Retinal pigment epithelial cell (primary cell): Measurements from ENCODE around the gene LILRA2.

ENCODE experiments used
- DNase-seq: peaks from one replicate; pipeline ENCODE4 v3.0.0-alpha.2; 2010; ENCODE audit warnings: low read depth
- H3K4me3 ChIP-seq: 2 replicates; pipeline ENCODE4 v1.5.1; 2011; ENCODE audit warnings: mild to moderate bottlenecking, low read length, control low read depth, moderate library complexity
- TF ChIP-seq, protein P1 (sequence below): conservative IDR thresholded peaks from 2 replicates; pipeline ENCODE4 v1.5.1; 2011; ENCODE audit warnings: low read depth, low read length, control low read depth, inconsistent platforms

LILRA2 gene

DNA sequence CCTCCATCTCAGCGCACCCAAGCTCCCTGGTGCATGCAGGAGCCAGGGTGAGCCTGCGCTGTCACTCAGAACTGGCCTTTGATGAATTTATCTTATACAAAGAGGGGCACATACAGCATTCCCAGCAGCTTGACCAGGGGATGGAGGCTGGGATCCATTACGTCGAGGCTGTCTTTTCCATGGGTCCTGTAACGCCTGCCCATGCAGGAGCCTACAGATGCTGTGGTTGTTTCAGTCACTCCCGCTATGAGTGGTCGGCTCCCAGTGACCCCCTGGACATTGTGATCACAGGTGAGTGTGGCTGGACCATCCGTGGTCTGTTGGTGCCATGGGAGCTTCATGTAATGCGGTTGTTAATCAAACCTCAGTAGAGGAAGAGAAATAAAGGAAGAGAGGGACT lies 38.0 kb upstream of the LILRA2 start:
- no peak for DNase-seq
- TF ChIP-seq, protein P1, sequence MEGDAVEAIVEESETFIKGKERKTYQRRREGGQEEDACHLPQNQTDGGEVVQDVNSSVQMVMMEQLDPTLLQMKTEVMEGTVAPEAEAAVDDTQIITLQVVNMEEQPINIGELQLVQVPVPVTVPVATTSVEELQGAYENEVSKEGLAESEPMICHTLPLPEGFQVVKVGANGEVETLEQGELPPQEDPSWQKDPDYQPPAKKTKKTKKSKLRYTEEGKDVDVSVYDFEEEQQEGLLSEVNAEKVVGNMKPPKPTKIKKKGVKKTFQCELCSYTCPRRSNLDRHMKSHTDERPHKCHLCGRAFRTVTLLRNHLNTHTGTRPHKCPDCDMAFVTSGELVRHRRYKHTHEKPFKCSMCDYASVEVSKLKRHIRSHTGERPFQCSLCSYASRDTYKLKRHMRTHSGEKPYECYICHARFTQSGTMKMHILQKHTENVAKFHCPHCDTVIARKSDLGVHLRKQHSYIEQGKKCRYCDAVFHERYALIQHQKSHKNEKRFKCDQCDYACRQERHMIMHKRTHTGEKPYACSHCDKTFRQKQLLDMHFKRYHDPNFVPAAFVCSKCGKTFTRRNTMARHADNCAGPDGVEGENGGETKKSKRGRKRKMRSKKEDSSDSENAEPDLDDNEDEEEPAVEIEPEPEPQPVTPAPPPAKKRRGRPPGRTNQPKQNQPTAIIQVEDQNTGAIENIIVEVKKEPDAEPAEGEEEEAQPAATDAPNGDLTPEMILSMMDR = no peak
- H3K4me3 ChIP-seq = no peak overlapping the region

DNA sequence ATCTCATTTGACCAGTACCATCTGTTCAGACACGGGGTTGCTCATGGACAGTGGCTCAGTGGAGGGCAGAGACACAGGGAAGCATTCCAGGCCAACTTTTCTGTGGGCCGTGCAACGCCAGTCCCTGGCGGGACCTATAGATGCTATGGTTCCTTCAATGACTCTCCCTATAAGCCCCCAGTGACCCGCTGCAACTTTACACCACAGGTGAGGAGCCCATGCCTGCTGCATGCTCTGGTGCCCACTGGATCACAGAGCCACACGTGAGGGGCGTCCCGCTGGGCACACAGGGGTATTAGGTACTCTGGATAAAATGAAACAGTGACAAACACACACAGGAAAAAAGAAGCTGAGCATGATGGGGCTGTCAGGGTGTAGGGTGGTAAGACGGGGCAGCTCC lies 36.6 kb upstream of the LILRA2 start:
- TF ChIP-seq, protein P1 = no peak
- no peak for DNase-seq
- no peak overlapping the region for H3K4me3 ChIP-seq

DNA sequence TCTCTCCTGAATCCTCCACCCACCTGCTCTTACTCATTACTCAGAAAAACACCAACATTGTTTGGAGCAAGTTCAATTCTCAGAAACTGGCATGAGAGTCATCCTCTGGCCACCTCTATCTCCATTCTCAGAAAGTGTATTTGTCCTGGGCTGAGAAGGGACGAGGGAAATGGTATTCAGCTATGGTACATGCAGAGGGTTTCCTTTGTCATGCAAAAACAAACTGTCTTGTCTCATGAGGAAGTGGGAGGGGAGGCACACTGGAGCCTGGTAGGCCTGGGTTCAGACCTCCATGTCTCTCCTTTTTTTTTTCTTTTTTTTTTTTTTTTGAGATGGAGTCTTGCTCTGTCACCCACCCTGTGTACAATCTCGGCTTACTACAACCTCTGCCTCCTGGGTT lies 31.9 kb upstream of the LILRA2 start:
- TF ChIP-seq, protein P1 = no peak
- no peak for DNase-seq
- no peak overlapping the region for H3K4me3 ChIP-seq

DNA sequence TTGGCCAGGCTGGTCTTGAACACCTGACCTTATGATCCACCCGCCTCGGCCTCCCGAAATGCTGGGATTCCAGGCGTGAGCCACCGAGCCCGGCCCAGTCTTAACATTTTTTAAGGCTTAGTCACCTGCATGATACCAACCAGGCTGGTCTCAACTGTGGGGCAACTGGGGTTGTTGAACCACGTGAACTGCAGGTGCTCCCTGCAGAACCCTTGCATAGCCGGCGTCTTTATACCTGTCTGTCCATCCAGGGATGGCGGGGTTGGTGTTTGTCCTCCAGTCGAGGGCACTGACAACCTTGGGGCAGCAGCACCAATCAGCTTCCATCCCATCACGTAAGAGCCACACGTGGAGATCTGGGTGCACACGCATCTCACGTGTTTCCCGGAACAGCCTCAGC lies 24.8 kb upstream of the LILRA2 start:
- TF ChIP-seq, protein P1 = no peak
- no peak for DNase-seq
- no peak overlapping the region for H3K4me3 ChIP-seq

DNA sequence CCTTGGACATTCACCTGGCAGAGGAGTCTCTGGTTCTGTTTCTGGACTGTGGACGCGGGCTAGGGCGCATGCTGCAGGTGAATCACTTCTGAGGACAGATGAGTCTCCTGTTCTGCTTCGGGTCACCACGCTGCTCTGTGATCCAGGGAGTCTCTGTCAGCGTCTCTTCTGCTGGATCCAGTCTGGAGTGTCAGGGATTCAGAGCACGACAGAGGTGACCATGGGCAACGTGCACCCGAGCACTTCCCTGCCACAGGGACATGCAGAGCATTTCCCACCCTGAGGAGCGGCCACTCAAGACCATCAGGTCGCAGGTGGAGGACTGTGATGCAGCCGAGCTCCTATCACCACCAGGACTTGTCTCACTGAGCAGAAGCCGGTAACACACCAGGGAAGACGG lies 24.4 kb upstream of the LILRA2 start:
- no peak for DNase-seq
- H3K4me3 ChIP-seq = no peak overlapping the region
- TF ChIP-seq, protein P1 = no peak

DNA sequence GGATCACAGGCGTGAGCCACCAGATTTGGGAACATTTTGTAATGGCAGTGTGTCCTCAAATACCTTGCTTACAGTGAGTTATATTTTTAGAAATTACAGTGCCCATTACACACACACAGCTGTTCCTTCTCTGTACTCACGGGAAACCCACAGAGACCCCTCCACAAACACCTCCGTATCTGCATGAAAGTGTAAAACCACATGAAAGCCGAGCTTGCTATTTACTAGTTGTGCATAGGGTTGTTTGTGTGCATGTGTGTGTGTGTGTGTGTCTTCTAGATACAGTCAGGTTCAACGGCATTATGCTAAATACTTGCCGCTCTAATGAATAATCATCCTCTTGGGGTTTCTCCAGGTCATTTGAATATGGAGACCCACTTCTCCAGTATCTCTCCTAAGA lies 22.3 kb upstream of the LILRA2 start:
- H3K4me3 ChIP-seq = no peak overlapping the region
- TF ChIP-seq, protein P1 = no peak
- DNase-seq = no peak

DNA sequence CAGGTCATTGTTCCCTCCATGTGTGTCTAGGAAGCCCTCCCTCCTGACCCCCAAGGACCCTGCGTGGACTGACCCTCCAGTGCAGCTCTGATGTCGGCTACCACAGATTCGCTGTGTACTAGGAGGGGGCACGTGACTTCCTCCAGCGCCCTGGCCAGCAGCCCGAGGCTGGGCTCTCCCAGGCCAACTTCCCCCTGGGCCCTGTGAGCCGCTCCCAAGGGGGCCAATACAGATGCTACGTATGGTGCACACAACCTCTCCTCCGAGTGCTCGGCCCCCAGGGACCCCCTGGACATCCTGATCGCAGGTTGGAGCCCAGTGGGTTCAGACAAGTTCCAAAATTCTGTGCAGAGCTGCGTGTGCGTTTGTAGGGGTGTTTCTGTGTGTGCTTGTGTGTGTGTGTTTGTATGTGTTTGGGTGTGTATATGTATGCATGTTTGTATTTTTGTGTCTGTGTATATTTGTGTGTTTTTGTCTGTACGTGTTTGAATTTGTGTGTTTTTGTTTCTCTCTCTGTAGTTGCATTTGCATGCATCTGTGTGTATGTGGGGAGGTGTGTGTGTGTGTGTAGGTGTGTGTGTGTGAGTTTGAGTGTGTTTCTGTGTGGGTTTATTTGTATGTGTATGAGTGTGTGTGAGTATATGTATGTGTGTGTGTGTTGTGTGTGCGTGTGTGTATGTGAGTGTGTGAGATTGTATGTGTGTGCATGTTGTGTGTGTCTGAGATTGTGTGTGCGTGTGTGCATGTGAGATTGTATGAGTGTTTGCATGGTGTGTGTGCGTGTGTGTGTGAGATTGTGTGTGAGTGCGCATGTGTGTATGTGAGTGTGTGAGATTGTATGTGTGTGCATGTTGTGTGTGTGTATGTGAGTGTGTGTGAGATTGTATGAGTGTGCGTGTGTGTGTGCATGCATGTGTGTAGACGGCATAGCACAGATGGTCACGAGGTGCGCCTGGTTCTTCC lies 21.4 kb upstream of the LILRA2 start:
- DNase-seq = no peak
- H3K4me3 ChIP-seq = no peak overlapping the region
- TF ChIP-seq, protein P1 = no peak
